GM23338 (cell line): ENCODE results near the gene SPAG16. TPM values are rescaled to one million over a fixed set of nuclear protein-coding genes. Genes with fewer than 3 reads are reported as not detected.

Experiments
- ATAC-seq: fragments of 200-7000 bp; cut with Tn5 transposase; 3 replicates; pipeline ENCODE4 v1.9.1; 2020
- DNase-seq: peaks from one replicate; pipeline ENCODE4 v3.0.0-alpha.2; 2015; ENCODE audit warnings: low spot score
- H2AFZ ChIP-seq: fragments of 200-600 bp; sonication (generic); 2 replicates; pipeline ENCODE4 v1.8.0; 2016; ENCODE audit warnings: antibody characterized with exemption, mild to moderate bottlenecking, moderate library complexity
- H3F3A ChIP-seq: fragments of 200-600 bp; sonication (generic); replicated peaks from 2 replicates; pipeline ENCODE4 v1.8.0; 2017; ENCODE audit warnings: antibody characterized with exemption, mixed run types, low read depth
- H3K27ac ChIP-seq: fragments of 200-600 bp; sonication (generic); 2 replicates; pipeline ENCODE4 v1.6.1; 2016; ENCODE audit warnings: low read depth
- H3K27me3 ChIP-seq: fragments of 200-600 bp; sonication (generic); 2 replicates; pipeline ENCODE4 v1.8.0; 2016; ENCODE audit warnings: mild to moderate bottlenecking, mixed run types, moderate library complexity; ENCODE audit not compliant: insufficient read depth
- H3K36me3 ChIP-seq: fragments of 200-600 bp; sonication (generic); 2 replicates; pipeline ENCODE4 v1.8.0; 2016; ENCODE audit warnings: mild to moderate bottlenecking; ENCODE audit not compliant: insufficient read depth
- H3K4me1 ChIP-seq: fragments of 200-600 bp; sonication (generic); 2 replicates; pipeline ENCODE4 v1.8.0; 2016; ENCODE audit warnings: mild to moderate bottlenecking, moderate library complexity; ENCODE audit not compliant: insufficient read depth
- H3K4me2 ChIP-seq: fragments of 200-600 bp; sonication (generic); 2 replicates; pipeline ENCODE4 v1.7.1; 2017; ENCODE audit warnings: mixed run types
- H3K4me3 ChIP-seq: fragments of 200-600 bp; sonication (generic); 2 replicates; pipeline ENCODE4 v1.6.1; 2016; ENCODE audit warnings: mixed run types
- H3K79me2 ChIP-seq: fragments of 200-600 bp; sonication (generic); replicated peaks from 2 replicates; pipeline ENCODE4 v1.8.0; 2017; ENCODE audit warnings: mild to moderate bottlenecking; ENCODE audit not compliant: insufficient read depth
- H3K9me2 ChIP-seq: fragments of 200-600 bp; sonication (generic); 2 replicates; pipeline ENCODE4 v1.8.0; 2017; ENCODE audit not compliant: insufficient read depth
- H4K20me1 ChIP-seq: fragments of 200-600 bp; sonication (generic); replicated peaks from 2 replicates; pipeline ENCODE4 v1.8.0; 2017; ENCODE audit warnings: mild to moderate bottlenecking; ENCODE audit not compliant: insufficient read depth
- H3K27ac Mint-ChIP-seq: 2 replicates; pipeline ENCODE4 v1.8.0; 2020; ENCODE audit warnings: inconsistent platforms, mild to moderate bottlenecking, moderate library complexity, mixed read lengths
- H3K27me3 Mint-ChIP-seq: 3 replicates; pipeline ENCODE4 v1.8.0; 2022; ENCODE audit warnings: low read depth, mild to moderate bottlenecking, moderate library complexity, mixed read lengths, inconsistent platforms; ENCODE audit not compliant: insufficient read depth, poor library complexity
- H3K36me3 Mint-ChIP-seq: 3 replicates; pipeline ENCODE4 v1.8.0; 2021; ENCODE audit warnings: low read depth, mild to moderate bottlenecking, inconsistent platforms, moderate library complexity, mixed read lengths
- H3K4me1 Mint-ChIP-seq: 3 replicates; pipeline ENCODE4 v1.8.0; 2020; ENCODE audit warnings: mild to moderate bottlenecking, inconsistent platforms, mixed read lengths
- H3K4me3 Mint-ChIP-seq: 3 replicates; pipeline ENCODE4 v1.8.0; 2021; ENCODE audit warnings: moderate library complexity, mild to moderate bottlenecking, inconsistent platforms, mixed read lengths
- H3K9me3 Mint-ChIP-seq: 3 replicates; pipeline ENCODE4 v1.8.0; 2020; ENCODE audit warnings: moderate library complexity, mild to moderate bottlenecking, inconsistent platforms, mixed read lengths
- CREB1 ChIP-seq: fragments of 250-450 bp; sonication (Bioruptor Pico); IDR thresholded peaks from 2 replicates; pipeline ENCODE4 v1.5.0; 2020; ENCODE audit warnings: low read depth, mild to moderate bottlenecking, moderate library complexity
- CTCF ChIP-seq, 2 experiments: fragments of 200-600 bp in 1 of 2; sonication (generic) in 1 of 2; conservative IDR thresholded peaks; 2 replicates each; pipeline versions ENCODE4 v1.5.1 to v1.6.1; 2016 to 2017; ENCODE audit warnings: antibody characterized with exemption in 2 of 2, low read depth in 2 of 2, mild to moderate bottlenecking in 2 of 2, moderate library complexity in 1 of 2
- NANOG ChIP-seq: IDR thresholded peaks from 2 replicates; pipeline ENCODE4 v1.6.1; 2016; ENCODE audit warnings: antibody characterized with exemption, borderline replicate concordance
- POLR2AphosphoS5 ChIP-seq: IDR thresholded peaks from 2 replicates; pipeline ENCODE4 v1.6.1; 2016; ENCODE audit warnings: antibody characterized with exemption, low read depth
- REST ChIP-seq: IDR thresholded peaks from one replicate; pipeline ENCODE4 v1.6.1; 2018; ENCODE audit warnings: antibody characterized with exemption; ENCODE audit not compliant: unreplicated experiment
- STAT1 ChIP-seq: IDR thresholded peaks from one replicate; pipeline ENCODE4 v1.6.1; 2016; ENCODE audit warnings: antibody characterized with exemption; ENCODE audit not compliant: unreplicated experiment
- ZNF114 ChIP-seq: fragments of 250-450 bp; sonication (Bioruptor Pico); IDR thresholded peaks from 2 replicates; pipeline ENCODE4 v1.5.0; 2020; ENCODE audit warnings: mild to moderate bottlenecking, moderate library complexity
- ZNF331 ChIP-seq: fragments of 250-450 bp; sonication (Bioruptor Pico); IDR thresholded peaks from 2 replicates; pipeline ENCODE4 v1.5.0; 2020; ENCODE audit warnings: low read depth, mild to moderate bottlenecking, moderate library complexity
- ZNF462 ChIP-seq: fragments of 250-450 bp; sonication (Bioruptor Pico); IDR thresholded peaks from 2 replicates; pipeline ENCODE4 v1.5.0; 2020; ENCODE audit warnings: mild to moderate bottlenecking, moderate library complexity
- polyA plus RNA-seq: library from polyadenylated mRNA; unstranded; fragments of >200 nt; fragmentation: Nextera tagmentation; extraction: Ambion mirVana; gene quantifications from 2 replicates; pipeline ENCODE4 v1.2.1, GENCODE V29; 2016
- total RNA-seq: library from RNA; depleted of rRNA; stranded (reverse); fragments of >200 nt; shearing (Covaris generic); gene quantifications from 2 replicates; pipeline ENCODE4 v1.2.3, GENCODE V29; 2014

The SPAG16 gene
- total and polyA plus RNA-seq, 2 experiments from 2014 or later = 19.7 to 47.8 TPM

- no peak for ATAC-seq
- Mint-ChIP-seq H3K36me3 (no peaks in the 10 kb centered on the region), H3K9me3 (no peaks in the 10 kb centered on the region)
These were observed 936.0 kb downstream of the SPAG16 start for GRCh38 chr2:214220251-214220650.

GRCh38 chr2:214226061-214226460, 941.8 kb downstream of the SPAG16 start:
- no peaks in the 10 kb centered on the region for H3K9me2 ChIP-seq
- no peaks in the 10 kb centered on the region for H3K4me1 ChIP-seq
- H3K36me3 ChIP-seq = no peaks in the 10 kb centered on the region
- no peaks in the 10 kb centered on the region for H3F3A ChIP-seq
- no peak for ATAC-seq
- peak overlapping the region; percentile 79 for H2AFZ ChIP-seq
- no peak overlapping the region for H3K4me2 ChIP-seq
- H3K27me3 ChIP-seq = no peaks in the 10 kb centered on the region
- H3K9me3 Mint-ChIP-seq = no peaks in the 10 kb centered on the region
- no peaks in the 10 kb centered on the region for H4K20me1 ChIP-seq
- no peak overlapping the region for H3K4me3 ChIP-seq
- H3K27ac Mint-ChIP-seq = no peak overlapping the region
- no peak overlapping the region for H3K4me3 Mint-ChIP-seq
- no peaks in the 10 kb centered on the region for H3K79me2 ChIP-seq
- peaks cover 2% of the 10 kb centered on the region for H3K27me3 Mint-ChIP-seq
- peaks cover 2% of the 10 kb centered on the region; the same call in 1 of the 3 replicates for H3K4me1 Mint-ChIP-seq
- H3K27ac ChIP-seq = no peak overlapping the region
- no peak for DNase-seq
- no peaks in the 10 kb centered on the region for H3K36me3 Mint-ChIP-seq
- TF ChIP-seq NANOG = no peak
- TF ChIP-seq ZNF114 (CRISPR knock-in tag) = no peak
- no peak for TF ChIP-seq POLR2AphosphoS5
- no peak for TF ChIP-seq ZNF462 (CRISPR knock-in tag)
- no peak for TF ChIP-seq STAT1
- TF ChIP-seq REST = no peak

More at GRCh38 chr2:214220251-214220650, 936.0 kb downstream of the SPAG16 start:
- H3K27me3 Mint-ChIP-seq = peaks cover 2% of the 10 kb centered on the region
- Histone ChIP-seq H2AFZ (peak overlapping the region; percentile 9; the same call in 1 of the 2 replicates), H3K79me2 (no peaks in the 10 kb centered on the region), H3K4me3 (no peak overlapping the region), H3K9me2 (no peaks in the 10 kb centered on the region), H3K27me3 (no peaks in the 10 kb centered on the region), H3K4me1 (peaks cover 16% of the 10 kb centered on the region), H3K4me2 (no peak overlapping the region), H3K36me3 (no peaks in the 10 kb centered on the region), H3F3A (no peaks in the 10 kb centered on the region), H3K27ac (no peak overlapping the region), H4K20me1 (no peaks in the 10 kb centered on the region)
- TF ChIP-seq ZNF114 (CRISPR knock-in tag) (no peak), CREB1 (CRISPR knock-in tag) (no peak), POLR2AphosphoS5 (no peak), ZNF331 (CRISPR knock-in tag) (no peak), CTCF (conservative IDR thresholded peaks at IDR 0.05; ENCODE audit: low read depth in 2 of 2) (no peak)
- H3K4me3 Mint-ChIP-seq = no peak overlapping the region
- H3K4me1 Mint-ChIP-seq = peaks cover 24% of the 10 kb centered on the region
- DNase-seq = no peak
- peak overlapping the region; percentile 55; the same call in 1 of the 2 replicates for H3K27ac Mint-ChIP-seq
